Measurements from ENCODE around the gene SLC45A3. TPM values are rescaled to one million over a fixed set of nuclear protein-coding genes. Genes with fewer than 3 reads are reported as not detected.
A peak's percentile ranks its signal among the peaks of the same experiment; 100 is the strongest.

The SLC45A3 gene
- total RNA-seq, 8 experiments from 2014 or later = 0.40 to 2.7 (median 2.0) TPM

DNA sequence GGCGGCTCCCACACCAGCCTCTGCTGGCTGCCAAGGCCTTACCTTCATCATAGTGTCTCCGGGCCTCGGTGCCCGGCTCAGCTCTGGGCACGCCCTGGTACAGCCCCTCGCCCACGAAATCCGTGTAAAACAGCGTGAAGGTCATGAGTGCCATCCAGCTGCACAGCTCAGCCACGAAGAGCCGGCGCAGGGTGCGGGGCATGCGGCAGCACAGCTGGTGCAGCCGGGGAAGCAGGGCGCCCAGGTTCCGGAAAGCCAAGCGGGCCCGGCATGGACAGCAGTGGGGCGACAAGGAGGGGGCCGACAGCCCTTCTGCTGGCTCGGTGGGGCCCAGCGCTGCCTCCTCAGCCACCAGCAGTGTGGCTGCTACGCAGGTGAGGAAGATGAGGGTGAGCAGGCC lies 17.5 kb downstream of the SLC45A3 start:
- in situ Hi-C loops (cut with MboI; ENCODE audit: low pct_unique_long_range_greater_than_20kb in 2 of 9, low sequenced_read_pairs in 9 of 9, unreplicated experiment in 9 of 9) = loop anchor here in 2 of 9 experiments (25.0 kb wide), 2 partner anchors 300 to 325 kb away; no protein-coding TSS in a partner anchor
- 90 to 97% (median 94%) methylated on average over 4 to 15 of the region's 24 CpGs; no CpG with 5 or more reads in 6 of the 10 experiments for WGBS, 10 experiments
- Histone ChIP-seq H3K27ac (no peak overlapping the region), H3K4me1 (replicated peaks in 1 of 2) (peaks cover 5 to 6% of the 10 kb centered on the region in 2 donors), H3K4me3 (no peak overlapping the region)
- no peak for ATAC-seq (replicated peaks in 6 of 8)

GRCh38 chr1:205662135-205662738 lies 18.1 kb downstream of the SLC45A3 start:
- Histone ChIP-seq H3K4me1 (replicated peaks in 1 of 2) (peaks cover 5 to 6% of the 10 kb centered on the region in 2 donors), H3K27ac (no peak overlapping the region), H3K4me3 (no peak overlapping the region)
- ATAC-seq (replicated peaks in 6 of 8) = peak in 3 of 8 experiments; percentile 20 to 70 (median 23)
- 58 to 100% (median 82%) methylated on average over 1 to 7 of the region's 15 CpGs; no CpG with 5 or more reads in 4 of the 10 experiments for WGBS, 10 experiments
- in situ Hi-C loops (cut with MboI; ENCODE audit: low pct_unique_long_range_greater_than_20kb in 2 of 9, low sequenced_read_pairs in 9 of 9, unreplicated experiment in 9 of 9) = loop anchor here in 2 of 9 experiments (25.0 kb wide), 2 partner anchors 300 to 325 kb away; no protein-coding TSS in a partner anchor

DNA sequence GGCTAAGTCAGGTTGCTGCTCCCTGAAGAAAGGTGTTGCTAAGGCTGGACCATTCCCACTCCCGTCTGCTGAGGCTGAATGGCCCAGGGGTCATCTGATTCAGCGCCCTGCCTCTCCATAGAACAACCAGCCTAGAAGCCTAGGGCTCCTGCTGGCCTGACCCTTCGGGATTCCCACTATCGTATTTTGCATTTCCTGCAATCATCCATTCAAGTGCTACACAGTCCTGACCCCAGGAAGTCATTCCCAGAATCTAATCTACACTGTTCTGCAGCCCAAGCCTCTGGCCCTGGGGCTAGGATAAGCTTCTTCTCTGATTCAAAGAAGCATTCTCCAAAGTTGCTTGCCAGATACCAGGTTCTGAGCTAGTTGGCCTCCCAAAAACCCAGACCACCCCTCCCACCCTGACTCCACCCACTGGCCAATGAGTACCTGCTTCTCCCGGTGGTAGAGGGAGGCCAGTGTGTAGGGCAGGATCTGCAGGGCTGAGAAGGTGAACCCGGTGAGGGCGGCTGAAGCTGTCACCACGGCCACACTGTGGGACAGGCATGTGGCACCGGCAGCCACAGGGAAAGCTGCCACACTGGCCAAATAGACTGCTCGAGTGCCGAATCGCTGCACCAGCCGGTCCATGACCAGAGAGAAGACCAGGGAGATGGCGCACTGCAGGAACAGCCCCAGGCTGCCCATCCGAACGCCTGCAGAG lies 18.7 kb downstream of the SLC45A3 start:
- no peak overlapping the region for H3K4me3 ChIP-seq
- 33 to 93% (median 69%) methylated on average over 2 to 14 of the region's 16 CpGs; no CpG with 5 or more reads in 5 of the 10 experiments for WGBS, 10 experiments
- H3K4me1 ChIP-seq (replicated peaks in 1 of 2) = peaks cover 5 to 6% of the 10 kb centered on the region in 2 donors
- H3K27ac ChIP-seq = no peak overlapping the region
- in situ Hi-C loops (cut with MboI; ENCODE audit: low pct_unique_long_range_greater_than_20kb in 2 of 9, low sequenced_read_pairs in 9 of 9, unreplicated experiment in 9 of 9) = loop anchor here in 2 of 9 experiments (25.0 kb wide), 2 partner anchors 301 to 326 kb away; no protein-coding TSS in a partner anchor
- ATAC-seq (replicated peaks in 6 of 8) = peak in 3 of 8 experiments; percentile 9 to 39 (median 29)

DNA sequence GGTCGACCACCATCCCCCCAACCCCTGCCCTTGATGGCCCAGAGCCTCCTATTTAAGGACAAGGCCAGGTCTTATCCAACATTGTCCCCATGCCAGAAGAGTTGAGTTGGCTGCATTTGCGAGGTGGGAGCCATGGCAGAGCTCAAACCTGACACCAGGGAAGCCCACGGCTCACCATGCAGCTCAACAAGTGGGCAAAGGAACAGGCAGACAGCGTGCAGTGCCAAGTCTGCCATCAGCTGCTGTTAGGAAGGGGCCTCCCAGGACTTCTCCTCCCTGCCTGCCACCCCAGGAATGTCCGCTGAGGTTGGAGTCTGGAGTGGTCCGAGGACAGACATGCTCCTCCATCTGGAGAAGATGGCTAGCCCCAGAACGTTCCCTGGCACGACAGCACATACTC lies 19.9 kb downstream of the SLC45A3 start:
- no peak overlapping the region for H3K27ac ChIP-seq
- in situ Hi-C loops (cut with MboI; ENCODE audit: low pct_unique_long_range_greater_than_20kb in 2 of 9, low sequenced_read_pairs in 9 of 9, unreplicated experiment in 9 of 9) = loop anchor here in 2 of 9 experiments (25.0 kb wide), 2 partner anchors 302 to 327 kb away; no protein-coding TSS in a partner anchor
- H3K4me1 ChIP-seq (replicated peaks in 1 of 2) = peaks cover 3 to 5% of the 10 kb centered on the region in 2 donors
- no peak for ATAC-seq (replicated peaks in 6 of 8)
- no peak overlapping the region for H3K4me3 ChIP-seq
- WGBS, 10 experiments = 57 to 100% (median 87%) methylated on average over 1 to 4 of the region's 8 CpGs; no CpG with 5 or more reads in 3 of the 10 experiments

DNA sequence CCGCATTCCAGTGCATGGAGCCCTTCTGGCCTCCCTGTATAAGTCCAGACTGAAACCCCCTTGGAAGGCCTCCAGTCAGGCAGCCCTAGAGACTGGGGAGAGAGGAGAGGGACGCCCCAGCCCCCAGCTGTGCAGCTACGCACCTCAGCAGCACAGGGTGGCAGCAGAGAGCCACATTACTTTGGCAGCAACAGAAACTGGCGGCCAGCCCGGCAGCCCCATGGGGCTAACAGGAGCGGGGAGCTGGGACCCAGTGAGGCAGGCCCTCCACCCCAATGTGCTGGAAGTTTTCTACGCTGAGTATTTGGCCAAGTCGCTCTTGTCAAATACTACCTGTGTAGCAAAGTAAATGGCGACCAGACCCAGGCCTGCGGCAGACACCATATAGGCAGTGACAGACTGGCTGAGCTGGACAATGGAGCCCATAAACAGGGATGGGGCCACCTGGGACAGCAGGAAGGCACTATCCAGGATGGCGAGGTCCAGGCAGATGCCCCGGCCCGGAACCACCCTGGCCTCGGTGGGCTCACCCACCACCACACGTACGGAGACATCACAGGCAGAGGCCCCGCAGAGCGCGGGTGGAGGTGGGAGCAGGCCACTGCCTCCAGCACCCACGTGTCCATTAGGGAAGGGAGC lies 21.2 kb downstream of the SLC45A3 start:
- peak; percentile 71 to 93 (median 89) for ATAC-seq (replicated peaks in 6 of 8)
- in situ Hi-C loops (cut with MboI; ENCODE audit: low pct_unique_long_range_greater_than_20kb in 2 of 9, low sequenced_read_pairs in 9 of 9, unreplicated experiment in 9 of 9) = loop anchor here in 7 of 9 experiments (10.0 to 25.0 kb wide), 5 partner anchors 64 to 328 kb away; no protein-coding TSS in a partner anchor
- 0 to 81% (median 46%) methylated on average over 1 to 10 of the region's 20 CpGs; no CpG with 5 or more reads in 5 of the 10 experiments for WGBS, 10 experiments
- H3K4me3 ChIP-seq = no peak overlapping the region
- H3K4me1 ChIP-seq (replicated peaks in 1 of 2) = peaks cover 3 to 5% of the 10 kb centered on the region in 2 donors
- no peak overlapping the region for H3K27ac ChIP-seq

DNA sequence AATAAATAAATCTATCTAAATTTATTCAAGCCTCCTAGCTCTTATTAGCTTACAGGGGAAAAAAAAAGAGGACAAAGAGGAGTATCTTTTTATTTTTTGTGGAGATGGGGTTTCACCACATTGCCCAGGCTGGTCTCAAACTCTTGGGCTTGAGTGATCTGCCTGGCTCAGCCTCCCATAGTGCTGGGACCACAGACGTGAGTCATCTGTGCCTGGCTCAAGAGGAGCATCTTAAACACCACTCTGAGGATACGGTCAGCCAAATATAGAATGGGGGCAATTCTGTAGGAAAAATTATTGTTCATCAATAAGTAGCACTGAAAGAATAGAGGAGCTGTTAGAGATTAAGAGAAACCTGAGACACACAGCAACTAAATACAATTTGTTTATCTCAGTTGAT lies 24.1 kb downstream of the SLC45A3 start:
- no peak for ATAC-seq (replicated peaks in 6 of 8)
- Histone ChIP-seq H3K27ac (no peak overlapping the region), H3K4me1 (replicated peaks in 1 of 2) (peaks cover 0 to under 1% of the 10 kb centered on the region in 2 donors), H3K4me3 (no peak overlapping the region)
- in situ Hi-C loops (cut with MboI; ENCODE audit: low pct_unique_long_range_greater_than_20kb in 2 of 9, low sequenced_read_pairs in 9 of 9, unreplicated experiment in 9 of 9) = loop anchor here in 7 of 9 experiments (10.0 to 25.0 kb wide), 5 partner anchors 61 to 331 kb away; no protein-coding TSS in a partner anchor
- 0 to 100% (median 73%) methylated on average over 1 to 2 of the region's 2 CpGs; no CpG with 5 or more reads in 4 of the 10 experiments for WGBS, 10 experiments

DNA sequence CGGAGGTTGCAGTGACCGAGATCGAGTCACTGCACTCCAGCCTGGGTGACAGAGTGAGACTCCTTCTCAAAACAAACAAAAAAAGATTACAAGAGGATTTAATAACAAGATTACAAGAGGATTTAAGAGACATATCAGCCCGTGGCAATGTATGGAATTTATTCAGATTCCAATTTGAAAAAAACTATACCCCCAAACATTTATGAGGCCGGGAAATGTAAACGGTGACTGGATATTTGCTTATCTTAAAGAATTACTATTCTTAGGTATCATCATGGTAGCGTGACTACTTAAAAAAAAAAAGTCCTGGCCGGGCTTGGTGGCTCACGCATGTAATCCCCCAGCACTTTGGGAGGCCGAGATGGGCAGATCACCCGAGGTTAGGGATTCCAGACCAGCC lies 27.3 kb downstream of the SLC45A3 start:
- Histone ChIP-seq H3K4me1 (replicated peaks in 1 of 2) (no peaks in the 10 kb centered on the region), H3K4me3 (no peak overlapping the region), H3K27ac (no peak overlapping the region)
- ATAC-seq (replicated peaks in 6 of 8) = no peak
- in situ Hi-C loops (cut with MboI; ENCODE audit: low pct_unique_long_range_greater_than_20kb in 2 of 9, low sequenced_read_pairs in 9 of 9, unreplicated experiment in 9 of 9) = loop anchor here in 7 of 9 experiments (10.0 to 25.0 kb wide), 5 partner anchors 58 to 334 kb away; no protein-coding TSS in a partner anchor
- 64 to 100% (median 84%) methylated on average over 3 to 11 of the region's 11 CpGs; no CpG with 5 or more reads in 1 of the 10 experiments for WGBS, 10 experiments

- no peak for ATAC-seq (replicated peaks in 6 of 8)
- 57 to 100% (median 79%) methylated on average over 1 of the region's 1 CpG; no CpG with 5 or more reads in 2 of the 10 experiments for WGBS, 10 experiments
- Histone ChIP-seq H3K27ac (no peak overlapping the region), H3K4me3 (no peak overlapping the region), H3K4me1 (replicated peaks in 1 of 2) (peaks cover 6 to 7% of the 10 kb centered on the region in 2 donors)
- in situ Hi-C loops (cut with MboI; ENCODE audit: low pct_unique_long_range_greater_than_20kb in 2 of 9, low sequenced_read_pairs in 9 of 9, unreplicated experiment in 9 of 9) = loop anchor here in 7 of 9 experiments (10.0 to 25.0 kb wide), 5 partner anchors 55 to 337 kb away; no protein-coding TSS in a partner anchor
Observed at GRCh38 chr1:205650241-205650640, 30.1 kb downstream of the SLC45A3 start.

DNA sequence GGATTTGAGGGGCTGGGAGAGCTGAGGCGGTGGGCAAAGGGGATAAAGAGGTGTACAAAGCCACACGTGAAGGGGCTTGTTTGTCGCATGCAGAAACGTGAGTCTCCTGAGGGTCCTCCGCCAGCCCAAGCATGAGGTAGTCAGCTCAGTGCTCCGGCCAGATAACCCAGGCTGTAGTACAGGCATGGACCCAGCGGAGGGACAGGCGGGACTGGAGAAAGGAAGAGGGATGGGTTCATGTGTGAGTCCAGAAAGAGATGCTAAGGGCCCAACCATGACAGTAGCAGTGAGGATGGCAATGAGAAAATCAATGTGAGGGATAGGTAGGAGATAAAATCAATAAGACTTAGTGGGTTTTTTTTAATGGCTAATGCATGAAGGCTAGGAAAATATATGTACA lies 34.8 kb downstream of the SLC45A3 start:
- 46 to 100% (median 87%) methylated on average over 1 to 6 of the region's 8 CpGs; no CpG with 5 or more reads in 2 of the 10 experiments for WGBS, 10 experiments

GRCh38 chr1:205642679-205643307 lies 37.5 kb downstream of the SLC45A3 start:
- in situ Hi-C loops (cut with MboI; ENCODE audit: low pct_unique_long_range_greater_than_20kb in 2 of 9, low sequenced_read_pairs in 9 of 9, unreplicated experiment in 9 of 9) = no loop called here
- no peak overlapping the region for H3K27ac ChIP-seq
- H3K4me3 ChIP-seq = no peak overlapping the region
- peaks cover 6 to 11% of the 10 kb centered on the region in 2 donors for H3K4me1 ChIP-seq (replicated peaks in 1 of 2)
- ATAC-seq (replicated peaks in 6 of 8) = no peak
- 79 to 100% (median 100%) methylated on average over 1 to 2 of the region's 2 CpGs; no CpG with 5 or more reads in 2 of the 10 experiments for WGBS, 10 experiments

More for the DNA sequence above, 34.8 kb downstream of the SLC45A3 start:
- peaks cover 6 to 11% of the 10 kb centered on the region in 2 donors for H3K4me1 ChIP-seq (replicated peaks in 1 of 2)
- peak in 5 of 8 experiments; percentile 17 to 90 (median 72) for ATAC-seq (replicated peaks in 6 of 8)
- in situ Hi-C loops (cut with MboI; ENCODE audit: low pct_unique_long_range_greater_than_20kb in 2 of 9, low sequenced_read_pairs in 9 of 9, unreplicated experiment in 9 of 9) = no loop called here
- H3K4me3 ChIP-seq = no peak overlapping the region
- peak overlapping the region; percentile 54 to 56 for H3K27ac ChIP-seq

GRCh38 chr1:205639567-205639966 lies 40.7 kb downstream of the SLC45A3 start:
- Histone ChIP-seq H3K27ac (no peak overlapping the region), H3K4me3 (no peak overlapping the region), H3K4me1 (replicated peaks in 1 of 2) (no peaks in the 10 kb centered on the region)
- in situ Hi-C loops (cut with MboI; ENCODE audit: low pct_unique_long_range_greater_than_20kb in 2 of 9, low sequenced_read_pairs in 9 of 9, unreplicated experiment in 9 of 9) = no loop called here
- WGBS, 10 experiments = 80 to 100% (median 83%) methylated on average over 1 of the region's 1 CpG; no CpG with 5 or more reads in 5 of the 10 experiments
- ATAC-seq (replicated peaks in 6 of 8) = no peak

GRCh38 chr1:205637854-205638468 lies 42.3 kb downstream of the SLC45A3 start:
- ATAC-seq (replicated peaks in 6 of 8) = no peak
- Histone ChIP-seq H3K4me1 (replicated peaks in 1 of 2) (peaks cover 1% of the 10 kb centered on the region in 2 donors), H3K27ac (no peak overlapping the region), H3K4me3 (no peak overlapping the region)
- 54 to 94% (median 86%) methylated on average over 4 to 9 of the region's 9 CpGs; no CpG with 5 or more reads in 2 of the 10 experiments for WGBS, 10 experiments
- in situ Hi-C loops (cut with MboI; ENCODE audit: low pct_unique_long_range_greater_than_20kb in 2 of 9, low sequenced_read_pairs in 9 of 9, unreplicated experiment in 9 of 9) = no loop called here

All from motor neuron (in vitro differentiated cells).